HepG2 (cell line): Measurements from ENCODE around the gene KCNMB2. TPM values are rescaled to one million over a fixed set of nuclear protein-coding genes. Genes with fewer than 3 reads are reported as not detected.

Source experiments
- ATAC-seq: fragments of 200-7000 bp; cut with Tn5 transposase; 3 replicates; pipeline ENCODE4 v1.9.1; 2020; ENCODE audit warnings: mild to moderate bottlenecking, moderate library complexity
- BruUV-seq: library from RNA; stranded (reverse); fragments of 400-500 nt; replicated peaks from 2 replicates; lab custom pipeline; 2021; lab: Mats Ljungman, UMichigan
- CTCF ChIA-PET: fragments of 300-600 bp; formaldehyde crosslinking; extraction: SDS; loops from one replicate; lab custom pipeline; 2021; ENCODE audit warnings: low total read pairs, inconsistent platforms, low intra/inter-chr PET ratio; lab: Yijun Ruan, JAX
- POLR2A ChIA-PET: fragments of 350-600 bp; sonication (Branson Sonifier 250); formaldehyde crosslinking; loops from one replicate; lab custom pipeline; 2020; ENCODE audit warnings: antibody characterized with exemption, inconsistent platforms; lab: Yijun Ruan, JAX
- DNase-seq: peaks from one replicate; pipeline ENCODE4 v3.0.0-alpha.2; 2015; ENCODE audit warnings: low spot score
- FAIRE-seq: peaks from 3 replicates; lab custom pipeline; 2011; peaks lifted over from hg19 to GRCh38; lab: Jason Lieb, UNC
- H2AFZ ChIP-seq: one replicate; pipeline ENCODE4 v1.6.1; 2011; ENCODE audit warnings: low read length, inconsistent platforms
- H3K27ac ChIP-seq: fragments of 300-600 bp; 3 replicates; pipeline ENCODE4 v1.8.0; 2011; ENCODE audit warnings: mixed run types, mild to moderate bottlenecking, mixed read lengths, low read length, inconsistent platforms; ENCODE audit not compliant: insufficient read depth; ENCODE audit errors: extremely low read length
- H3K27me3 ChIP-seq, 2 experiments: fragments of 200-600 bp in 1 of 2; 2 replicates in 1 of 2; 3 replicates in 1 of 2; pipeline versions ENCODE4 v1.6.0 to v1.8.0; 2011; ENCODE audit warnings: low read length in 2 of 2, mild to moderate bottlenecking in 2 of 2, moderate library complexity in 2 of 2, inconsistent platforms in 1 of 2; ENCODE audit not compliant: insufficient read depth in 2 of 2, control insufficient read depth in 1 of 2
- H3K36me3 ChIP-seq, 2 experiments: fragments of 200-600 bp in 1 of 2; replicated peaks in 1 of 2; 2 replicates in 1 of 2; 3 replicates in 1 of 2; pipeline versions ENCODE4 v1.5.1 to v1.8.0; 2011; ENCODE audit warnings: low read length in 2 of 2, inconsistent platforms in 1 of 2; ENCODE audit not compliant: insufficient read depth in 2 of 2, control insufficient read depth in 1 of 2
- H3K4me1 ChIP-seq: 2 replicates; pipeline ENCODE4 v1.5.1; 2012; ENCODE audit warnings: low read length, inconsistent platforms; ENCODE audit not compliant: insufficient read depth
- H3K4me2 ChIP-seq: 2 replicates; pipeline ENCODE4 v1.6.0; 2011; ENCODE audit warnings: low read depth, low read length, inconsistent platforms
- H3K4me3 ChIP-seq, 3 experiments: fragments of 200-600 bp in 1 of 3; sonication (generic), shearing (Covaris generic) in 1 of 3; replicated peaks in 1 of 3; 2 replicates each; pipeline ENCODE4 v1.5.1; 2011 to 2016; ENCODE audit warnings: low read length in 3 of 3, inconsistent platforms in 2 of 3, low read depth in 2 of 3, mild to moderate bottlenecking in 2 of 3, control low read depth in 1 of 3, mixed read lengths in 1 of 3; ENCODE audit not compliant: insufficient read depth in 1 of 3
- H3K79me2 ChIP-seq: one replicate; pipeline ENCODE4 v1.6.1; 2011; ENCODE audit warnings: low read length, inconsistent platforms; ENCODE audit not compliant: insufficient read depth
- H3K9ac ChIP-seq: 2 replicates; pipeline ENCODE4 v1.6.0; 2011; ENCODE audit warnings: mild to moderate bottlenecking, low read depth, low read length, inconsistent platforms; ENCODE audit not compliant: insufficient read depth
- H3K9me3 ChIP-seq: 2 replicates; pipeline ENCODE4 v1.5.1; 2012; ENCODE audit warnings: mild to moderate bottlenecking, low read length
- H4K20me1 ChIP-seq: 2 replicates; pipeline ENCODE4 v1.6.0; 2011; ENCODE audit warnings: inconsistent platforms, mild to moderate bottlenecking, low read length, moderate library complexity; ENCODE audit not compliant: insufficient read depth
- ELF1 ChIP-seq: sonication (generic); formaldehyde crosslinking; IDR thresholded peaks from 2 replicates; pipeline ENCODE4 v1.4.0; 2020; ENCODE audit warnings: missing genetic modification reagents
- GATAD2A ChIP-seq: IDR thresholded peaks from 2 replicates; pipeline ENCODE4 v1.6.1; 2016
- GZF1 ChIP-seq: sonication (generic); formaldehyde crosslinking; IDR thresholded peaks from 2 replicates; pipeline ENCODE4 v1.5.1; 2020; ENCODE audit warnings: mild to moderate bottlenecking, missing genetic modification reagents
- NFRKB ChIP-seq: fragments of 450-650 bp; IDR thresholded peaks from 2 replicates; pipeline ENCODE4 v1.6.1; 2017
- TRIM24 ChIP-seq: sonication (generic); formaldehyde crosslinking; IDR thresholded peaks from 2 replicates; pipeline ENCODE4 v1.8.0; 2022; ENCODE audit warnings: mild to moderate bottlenecking, missing genetic modification reagents
- WGBS: methylation state at CpG from one replicate; pipeline ENCODE4 v1.1.6; 2017; ENCODE audit warnings: low lambda C conversion rate; 5-methylcytosine and 5-hydroxymethylcytosine counted together
- in situ Hi-C: cut with HindIII; loops from 2 replicates; pipeline ENCODE4 v1.10.0; 2017; ENCODE audit warnings: low pct_unique_long_range_greater_than_20kb; ENCODE audit not compliant: extremely low pct_ligation_motif_present
- intact Hi-C: fragments of 100-400 bp; cut with micrococcal nuclease; formaldehyde crosslinking; loops from one replicate; pipeline ENCODE4 v1.10.0; 2022; ENCODE audit not compliant: unreplicated experiment
- polyA plus RNA-seq, 8 experiments: library from polyadenylated mRNA; depleted of rRNA in 3 of 8; stranded (reverse) in 7 of 8; unstranded in 1 of 8; fragments of >200 nt; fragmentation: Illumina TruSeq in 4 of 8; extraction: Trizol in 4 of 8; gene quantifications; 2 replicates each; pipeline versions ENCODE4 v1.2.1 to v1.2.3, GENCODE V29; 2011 to 2016; ENCODE audit warnings: low read depth in 4 of 8, missing spikeins in 1 of 8, mixed read lengths in 1 of 8; ENCODE audit not compliant: insufficient read depth in 1 of 8
- total RNA-seq, 5 experiments: library from RNA; depleted of rRNA; stranded (reverse); fragments of >200 nt; fragmentation: Illumina TruSeq; extraction: Trizol; gene quantifications; 2 replicates each; pipeline ENCODE4 v1.2.3, GENCODE V29; 2016; ENCODE audit warnings: low read depth in 1 of 5
- TF ChIP-seq, protein P1 (sequence below): sonication (generic); formaldehyde crosslinking; IDR thresholded peaks from 2 replicates; pipeline ENCODE4 v1.8.1; 2023; ENCODE audit warnings: mild to moderate bottlenecking, inconsistent platforms, moderate library complexity, missing genetic modification reagents, borderline replicate concordance
- TF ChIP-seq, protein P2 (sequence below): sonication (generic); formaldehyde crosslinking; IDR thresholded peaks from 2 replicates; pipeline ENCODE4 v1.5.0; 2020; ENCODE audit warnings: mild to moderate bottlenecking, missing genetic modification reagents, borderline replicate concordance

Gene KCNMB2
- total and polyA plus RNA-seq, 2 of the 13 experiments (the other 11 are each of a cell fraction or from before 2014, with no cell fraction given) = not detected

- TF ChIP-seq ELF1 (no peak), GZF1 (CRISPR knock-in tag) (no peak), GATAD2A (no peak)
- TF ChIP-seq, protein P1, sequence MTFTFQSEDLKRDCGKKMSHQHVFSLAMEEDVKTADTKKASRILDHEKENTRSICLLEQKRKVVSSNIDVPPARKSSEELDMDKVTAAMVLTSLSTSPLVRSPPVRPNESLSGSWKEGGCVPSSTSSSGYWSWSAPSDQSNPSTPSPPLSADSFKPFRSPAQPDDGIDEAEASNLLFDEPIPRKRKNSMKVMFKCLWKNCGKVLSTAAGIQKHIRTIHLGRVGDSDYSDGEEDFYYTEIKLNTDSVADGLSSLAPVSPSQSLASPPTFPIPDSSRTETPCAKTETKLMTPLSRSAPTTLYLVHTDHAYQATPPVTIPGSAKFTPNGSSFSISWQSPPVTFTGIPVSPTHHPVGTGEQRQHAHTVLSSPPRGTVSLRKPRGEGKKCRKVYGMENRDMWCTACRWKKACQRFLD = no peak
Measured at GRCh38 chr3:178663201-178663934, 127.1 kb downstream of the KCNMB2 start (continued).

GRCh38 chr3:178665747-178666146, 129.5 kb downstream of the KCNMB2 start:
- POLR2A ChIA-PET = no interaction called here
- no TSS peak for BruUV-seq
- Histone ChIP-seq H4K20me1 (no peaks in the 10 kb centered on the region), H3K4me3 (no peak overlapping the region), H3K27ac (no peak overlapping the region), H2AFZ (no peak overlapping the region), H3K4me2 (no peak overlapping the region), H3K36me3 (no peaks in the 10 kb centered on the region), H3K9ac (no peak overlapping the region), H3K4me1 (no peaks in the 10 kb centered on the region), H3K27me3 (no peaks in the 10 kb centered on the region), H3K79me2 (no peaks in the 10 kb centered on the region), H3K9me3 (no peaks in the 10 kb centered on the region)
- CTCF ChIA-PET = no interaction called here
- intact Hi-C loops = no loop called here
- DNase-seq (no peak), FAIRE-seq (no peak), ATAC-seq (no peak)
- in situ Hi-C loops = no loop called here
- 5% methylated on average over 4 of the region's 4 CpGs for WGBS
- TF ChIP-seq TRIM24 (no peak), NFRKB (no peak)
- TF ChIP-seq, protein P2, sequence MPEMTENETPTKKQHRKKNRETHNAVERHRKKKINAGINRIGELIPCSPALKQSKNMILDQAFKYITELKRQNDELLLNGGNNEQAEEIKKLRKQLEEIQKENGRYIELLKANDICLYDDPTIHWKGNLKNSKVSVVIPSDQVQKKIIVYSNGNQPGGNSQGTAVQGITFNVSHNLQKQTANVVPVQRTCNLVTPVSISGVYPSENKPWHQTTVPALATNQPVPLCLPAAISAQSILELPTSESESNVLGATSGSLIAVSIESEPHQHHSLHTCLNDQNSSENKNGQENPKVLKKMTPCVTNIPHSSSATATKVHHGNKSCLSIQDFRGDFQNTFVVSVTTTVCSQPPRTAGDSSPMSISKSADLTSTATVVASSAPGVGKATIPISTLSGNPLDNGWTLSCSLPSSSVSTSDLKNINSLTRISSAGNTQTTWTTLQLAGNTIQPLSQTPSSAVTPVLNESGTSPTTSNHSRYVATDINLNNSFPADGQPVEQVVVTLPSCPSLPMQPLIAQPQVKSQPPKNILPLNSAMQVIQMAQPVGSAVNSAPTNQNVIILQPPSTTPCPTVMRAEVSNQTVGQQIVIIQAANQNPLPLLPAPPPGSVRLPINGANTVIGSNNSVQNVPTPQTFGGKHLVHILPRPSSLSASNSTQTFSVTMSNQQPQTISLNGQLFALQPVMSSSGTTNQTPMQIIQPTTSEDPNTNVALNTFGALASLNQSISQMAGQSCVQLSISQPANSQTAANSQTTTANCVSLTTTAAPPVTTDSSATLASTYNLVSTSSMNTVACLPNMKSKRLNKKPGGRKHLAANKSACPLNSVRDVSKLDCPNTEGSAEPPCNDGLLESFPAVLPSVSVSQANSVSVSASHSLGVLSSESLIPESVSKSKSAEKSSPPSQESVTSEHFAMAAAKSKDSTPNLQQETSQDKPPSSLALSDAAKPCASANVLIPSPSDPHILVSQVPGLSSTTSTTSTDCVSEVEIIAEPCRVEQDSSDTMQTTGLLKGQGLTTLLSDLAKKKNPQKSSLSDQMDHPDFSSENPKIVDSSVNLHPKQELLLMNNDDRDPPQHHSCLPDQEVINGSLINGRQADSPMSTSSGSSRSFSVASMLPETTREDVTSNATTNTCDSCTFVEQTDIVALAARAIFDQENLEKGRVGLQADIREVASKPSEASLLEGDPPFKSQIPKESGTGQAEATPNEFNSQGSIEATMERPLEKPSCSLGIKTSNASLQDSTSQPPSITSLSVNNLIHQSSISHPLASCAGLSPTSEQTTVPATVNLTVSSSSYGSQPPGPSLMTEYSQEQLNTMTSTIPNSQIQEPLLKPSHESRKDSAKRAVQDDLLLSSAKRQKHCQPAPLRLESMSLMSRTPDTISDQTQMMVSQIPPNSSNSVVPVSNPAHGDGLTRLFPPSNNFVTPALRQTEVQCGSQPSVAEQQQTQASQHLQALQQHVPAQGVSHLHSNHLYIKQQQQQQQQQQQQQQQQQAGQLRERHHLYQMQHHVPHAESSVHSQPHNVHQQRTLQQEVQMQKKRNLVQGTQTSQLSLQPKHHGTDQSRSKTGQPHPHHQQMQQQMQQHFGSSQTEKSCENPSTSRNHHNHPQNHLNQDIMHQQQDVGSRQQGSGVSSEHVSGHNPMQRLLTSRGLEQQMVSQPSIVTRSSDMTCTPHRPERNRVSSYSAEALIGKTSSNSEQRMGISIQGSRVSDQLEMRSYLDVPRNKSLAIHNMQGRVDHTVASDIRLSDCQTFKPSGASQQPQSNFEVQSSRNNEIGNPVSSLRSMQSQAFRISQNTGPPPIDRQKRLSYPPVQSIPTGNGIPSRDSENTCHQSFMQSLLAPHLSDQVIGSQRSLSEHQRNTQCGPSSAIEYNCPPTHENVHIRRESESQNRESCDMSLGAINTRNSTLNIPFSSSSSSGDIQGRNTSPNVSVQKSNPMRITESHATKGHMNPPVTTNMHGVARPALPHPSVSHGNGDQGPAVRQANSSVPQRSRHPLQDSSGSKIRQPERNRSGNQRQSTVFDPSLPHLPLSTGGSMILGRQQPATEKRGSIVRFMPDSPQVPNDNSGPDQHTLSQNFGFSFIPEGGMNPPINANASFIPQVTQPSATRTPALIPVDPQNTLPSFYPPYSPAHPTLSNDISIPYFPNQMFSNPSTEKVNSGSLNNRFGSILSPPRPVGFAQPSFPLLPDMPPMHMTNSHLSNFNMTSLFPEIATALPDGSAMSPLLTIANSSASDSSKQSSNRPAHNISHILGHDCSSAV (CRISPR knock-in tag) = no peak
